8988T (cell line): ENCODE results near the gene ZFAND3.

Experiments
- DNase-seq: peaks from one replicate; pipeline ENCODE4 v3.0.0; 2011

ZFAND3 gene

DNA sequence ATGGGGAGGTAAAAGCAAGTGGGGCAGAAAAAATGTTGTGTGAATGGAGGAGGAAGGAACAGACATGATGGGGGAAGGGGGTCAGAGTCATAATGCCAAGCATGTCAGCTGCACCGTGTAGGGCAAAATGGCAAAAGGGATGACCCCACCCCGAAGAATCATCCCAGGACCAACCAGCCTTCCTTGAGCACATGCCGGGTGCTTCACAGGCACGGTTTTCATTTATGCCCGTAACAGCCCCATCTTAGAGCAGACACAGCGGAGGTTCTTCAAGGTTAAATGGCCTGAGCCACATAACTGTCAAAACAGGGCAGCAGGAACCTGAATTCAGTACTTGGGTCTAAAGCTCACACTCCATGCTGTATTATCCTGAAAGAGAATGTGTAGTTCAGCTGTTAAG lies 322.2 kb downstream of the ZFAND3 start:
- DNase-seq: no peak

DNA sequence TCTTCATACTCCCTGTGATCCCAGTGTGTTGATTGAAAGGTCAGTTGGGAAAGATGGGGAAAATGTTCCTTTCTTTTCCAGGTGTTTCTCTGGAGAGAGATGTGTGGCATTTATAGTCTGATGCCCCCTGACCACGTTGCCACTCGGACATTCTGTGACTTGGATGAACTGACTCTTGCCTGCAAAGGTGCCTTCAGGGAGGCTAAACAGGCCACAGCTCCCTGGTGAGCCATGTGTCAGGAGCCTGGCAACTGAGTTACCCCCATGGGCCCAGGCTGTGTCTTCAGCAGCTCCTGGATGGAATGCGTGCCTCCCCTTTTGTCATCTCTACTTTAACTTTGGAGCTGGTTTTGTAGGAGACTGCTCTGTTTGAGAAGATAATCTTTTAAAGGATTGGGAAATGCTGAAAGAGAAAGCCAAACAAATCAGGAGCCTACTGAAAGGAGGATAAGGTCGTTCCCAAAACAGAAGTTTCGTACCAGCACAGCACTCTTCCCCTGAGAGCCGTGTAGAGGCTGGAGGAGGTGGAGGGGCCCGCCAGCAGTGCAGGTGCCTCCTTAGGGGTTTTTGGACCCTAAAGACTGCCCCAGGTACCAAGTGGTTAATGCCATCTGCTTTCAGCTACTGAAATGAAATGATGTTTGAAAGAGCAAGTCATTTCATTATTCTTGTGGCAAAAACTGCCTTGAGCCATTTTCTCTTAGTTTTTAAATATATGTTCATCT lies 322.8 kb downstream of the ZFAND3 start:
- DNase-seq: no peak

- no peak for DNase-seq
Observed at GRCh38 chr6:38143191-38144150, 323.9 kb downstream of the ZFAND3 start.

DNA sequence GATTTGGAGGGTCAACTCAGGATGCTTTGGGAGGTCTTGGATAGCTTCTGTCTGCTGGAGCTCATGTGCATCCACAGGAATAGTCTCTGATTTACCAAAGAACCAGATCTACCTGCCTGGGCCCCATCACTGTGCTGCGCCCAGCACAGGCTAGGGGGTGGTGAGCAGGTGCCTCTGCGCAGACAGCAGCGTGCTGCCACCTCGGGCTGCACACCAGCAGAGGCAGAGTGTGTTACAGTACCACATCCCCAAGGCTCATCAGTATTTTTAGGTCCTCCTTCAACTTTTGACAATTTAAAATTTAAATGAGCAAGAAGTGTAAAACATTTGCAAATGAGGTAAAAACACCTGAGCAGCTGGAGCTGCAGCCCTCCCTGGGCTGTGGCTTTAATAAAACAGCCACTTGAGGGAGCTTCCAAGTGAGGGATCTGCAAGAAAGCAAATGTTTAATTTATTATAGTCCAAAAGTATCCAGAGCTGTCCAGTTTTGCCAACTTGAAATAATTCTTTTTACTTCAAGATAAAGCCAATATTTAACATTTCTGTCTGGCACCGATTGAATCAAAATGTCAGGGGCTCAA lies 324.9 kb downstream of the ZFAND3 start:
- DNase-seq: no peak

DNA sequence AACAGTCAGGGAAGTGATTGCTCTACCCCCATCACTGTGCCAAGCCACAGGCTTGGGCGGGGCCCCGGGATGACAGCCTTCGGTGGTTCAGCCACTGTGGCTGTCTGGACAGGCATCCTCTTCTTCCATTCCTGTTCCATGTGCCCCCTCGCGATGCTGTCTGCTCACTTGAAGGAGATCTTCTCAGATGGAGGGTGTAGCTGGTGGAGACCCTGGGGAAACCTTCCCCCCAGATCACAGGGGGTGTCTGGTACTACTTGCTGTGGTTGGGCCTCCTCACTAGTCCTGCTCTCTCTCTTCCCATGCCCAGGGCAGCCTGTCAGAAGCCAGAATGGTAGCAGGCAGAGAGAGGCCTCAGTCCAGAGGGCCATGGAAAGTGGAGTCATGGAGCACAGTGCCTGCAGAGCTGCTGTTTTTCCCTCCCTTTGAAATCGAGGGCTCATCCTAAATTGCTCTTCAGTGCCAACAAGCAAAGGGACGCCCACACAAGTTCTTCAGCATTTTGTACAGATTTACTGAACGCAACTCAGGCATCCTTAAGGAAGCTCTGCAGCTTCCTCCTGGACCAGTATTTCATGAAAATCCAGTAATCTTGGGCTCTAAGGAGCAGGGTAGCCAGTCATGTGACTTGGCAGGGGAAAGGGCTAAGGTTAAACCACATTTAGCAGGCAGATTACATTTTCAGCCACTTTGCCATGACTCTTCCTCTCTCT lies 326.6 kb downstream of the ZFAND3 start:
- DNase-seq: no peak

GRCh38 chr6:38146734-38147027 lies 327.2 kb downstream of the ZFAND3 start:
- no peak for DNase-seq

DNA sequence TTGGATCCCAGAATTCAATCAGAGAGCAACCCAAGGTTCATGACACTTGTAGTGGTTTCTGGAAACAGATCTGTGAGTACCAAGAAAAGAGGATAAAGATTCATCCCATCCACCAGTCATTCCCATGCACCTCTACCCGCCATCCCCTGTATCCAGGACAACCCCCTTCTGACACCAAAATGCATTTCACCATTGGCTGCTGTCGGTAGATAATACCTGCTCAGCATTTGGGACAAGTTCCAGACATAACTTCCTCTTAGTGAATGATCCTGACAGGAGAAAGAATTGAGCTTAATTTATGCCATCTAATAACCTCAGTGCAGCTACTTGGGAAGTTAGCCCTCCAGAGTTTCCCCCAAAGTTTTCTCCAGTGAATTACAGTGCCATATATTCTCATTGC lies 329.1 kb downstream of the ZFAND3 start:
- DNase-seq: no peak

DNA sequence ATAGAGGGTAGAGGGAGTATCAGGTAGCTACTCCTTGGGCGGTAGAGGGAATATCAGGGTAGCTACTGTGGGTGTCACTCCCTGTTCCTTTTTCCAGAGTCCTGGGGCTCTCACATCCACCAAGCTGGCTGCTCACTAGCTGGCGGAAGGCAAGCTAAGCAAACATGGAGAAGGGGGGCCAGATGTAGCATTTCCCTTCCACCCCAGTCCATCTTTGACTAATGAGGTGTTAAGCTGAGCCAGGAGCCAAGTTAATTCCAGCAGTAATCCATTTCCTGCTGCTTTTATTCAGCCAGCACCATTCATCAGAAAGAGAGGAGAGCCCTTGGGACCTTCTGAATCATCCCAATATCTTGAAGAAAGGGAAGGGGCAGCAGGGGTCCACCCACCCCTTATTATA lies 330.0 kb downstream of the ZFAND3 start:
- no peak for DNase-seq

DNA sequence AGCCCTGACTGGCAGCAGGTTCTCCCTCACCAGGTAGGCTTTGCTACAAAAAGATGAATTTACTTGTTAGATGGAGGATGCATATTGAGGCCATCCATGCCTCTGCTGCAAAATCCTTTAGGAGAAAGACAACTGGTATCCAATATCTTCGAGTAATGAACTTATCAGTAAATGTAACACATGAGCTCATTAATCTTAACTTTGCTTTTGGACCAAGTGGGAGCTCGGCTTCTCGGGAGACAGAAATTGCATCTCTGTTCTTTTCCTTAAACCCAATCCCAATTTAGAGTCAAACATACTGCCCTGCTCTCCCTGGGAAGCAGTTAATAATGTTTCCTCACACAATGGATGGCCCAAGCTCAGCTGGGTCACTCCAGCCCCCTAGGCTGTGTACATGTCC lies 330.5 kb downstream of the ZFAND3 start:
- DNase-seq: no peak

- no peak for DNase-seq
Observed at GRCh38 chr6:38150681-38151296, 331.3 kb downstream of the ZFAND3 start.

DNA sequence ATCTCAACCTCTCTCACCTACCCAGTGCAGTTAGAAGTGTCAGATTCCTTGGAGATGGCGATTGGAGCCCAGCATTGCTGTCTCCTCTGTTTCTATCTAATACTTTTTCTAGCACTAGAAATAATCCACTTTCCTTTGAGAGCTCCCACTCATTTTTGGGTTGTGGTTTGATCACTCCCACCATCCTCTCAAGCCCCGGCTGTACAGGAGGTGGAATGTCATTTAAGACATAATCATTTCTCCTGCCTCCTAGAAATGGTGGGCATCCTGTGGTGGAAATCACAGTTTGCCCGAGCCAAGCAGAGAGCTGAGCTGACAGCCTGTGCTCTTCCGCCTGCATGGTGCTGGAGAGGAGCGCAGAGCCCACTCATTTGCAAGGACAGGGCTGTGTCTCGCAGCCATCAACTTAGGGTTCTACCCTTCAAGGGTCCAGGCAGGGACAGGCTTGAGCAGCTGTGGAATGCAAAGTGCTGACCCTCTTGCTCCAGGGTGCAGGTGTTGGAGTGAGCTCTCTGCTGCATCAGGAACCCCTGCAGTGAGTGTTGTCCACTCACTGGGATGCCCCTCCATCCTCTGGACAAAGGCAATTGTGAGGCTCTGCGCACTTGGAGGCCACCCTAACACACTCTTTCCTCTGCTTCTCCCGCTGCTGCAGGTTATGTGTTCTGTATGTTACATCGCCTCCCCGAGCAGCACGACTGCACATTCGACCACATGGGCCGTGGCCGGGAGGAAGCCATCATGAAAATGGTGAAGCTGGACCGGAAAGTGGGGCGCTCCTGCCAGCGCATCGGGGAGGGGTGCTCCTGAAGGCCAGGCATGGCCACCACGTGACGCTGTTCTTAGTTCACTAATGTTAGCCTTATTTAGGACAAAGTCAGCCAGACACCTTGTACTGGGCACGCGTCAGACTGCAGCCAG lies 332.3 kb downstream of the ZFAND3 start:
- DNase-seq: no peak

GRCh38 chr6:38152620-38153019 lies 333.1 kb downstream of the ZFAND3 start:
- DNase-seq: no peak

GRCh38 chr6:38153076-38153797 lies 333.7 kb downstream of the ZFAND3 start:
- DNase-seq: no peak

GRCh38 chr6:38153798-38154345 lies 334.3 kb downstream of the ZFAND3 start:
- no peak for DNase-seq

DNA sequence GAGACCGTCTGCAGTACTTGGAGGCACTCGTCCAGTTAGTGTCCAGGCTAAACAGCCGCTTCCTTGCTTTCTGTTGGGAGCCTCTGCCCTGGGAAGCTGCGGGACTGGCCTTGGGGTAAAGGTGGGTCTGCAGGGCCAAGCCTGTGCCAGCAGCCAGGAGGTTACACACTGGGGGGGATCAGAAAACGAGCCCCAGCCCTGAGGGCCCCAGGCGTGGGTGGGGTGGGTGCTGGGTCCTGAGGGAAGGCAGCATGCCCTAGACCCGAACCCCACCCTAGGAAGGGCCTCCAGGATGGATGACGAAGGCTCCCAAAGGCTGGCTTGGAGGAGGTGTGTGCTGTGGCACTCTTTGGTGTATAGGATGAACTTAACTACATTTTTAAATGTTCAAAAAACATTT lies 335.2 kb downstream of the ZFAND3 start:
- no peak for DNase-seq

DNA sequence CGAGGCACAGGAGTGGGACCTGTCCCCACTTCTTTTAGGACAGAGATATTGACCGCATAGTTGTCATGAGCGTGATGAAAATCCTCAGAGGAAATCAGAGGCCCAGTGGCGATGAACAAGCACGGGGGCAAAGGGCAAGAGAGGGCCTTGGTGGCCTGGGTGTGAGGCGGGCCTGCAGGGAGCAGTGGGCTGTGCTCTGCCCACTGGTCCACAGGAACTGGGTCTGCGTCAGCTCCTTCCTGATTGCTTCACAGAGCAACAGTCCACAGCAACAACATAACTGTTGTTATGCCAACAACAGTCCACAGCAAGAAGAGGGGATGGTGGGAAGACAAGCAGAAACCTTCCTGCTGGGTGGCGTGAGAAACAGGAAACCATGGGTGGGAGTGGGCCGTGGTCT lies 335.6 kb downstream of the ZFAND3 start:
- DNase-seq: no peak

GRCh38 chr6:38155621-38156204 lies 336.2 kb downstream of the ZFAND3 start:
- no peak for DNase-seq

- no peak for DNase-seq
Observed at GRCh38 chr6:38156818-38157565, 337.5 kb downstream of the ZFAND3 start.

- no peak for DNase-seq
Observed at GRCh38 chr6:38157905-38158304, 338.4 kb downstream of the ZFAND3 start.
